GM18526 (cell line): Measurements from ENCODE around the gene FER.

Experiments
- POLR2A ChIP-seq: IDR thresholded peaks from 3 replicates; pipeline ENCODE4 v1.6.1; 2011; ENCODE audit not compliant: insufficient read length; ENCODE audit errors: extremely low read depth

Gene FER

GRCh38 chr5:108769352-108769751, 21.7 kb downstream of the FER start:
- no peak for TF ChIP-seq POLR2A

- TF ChIP-seq POLR2A, result no peak
These were observed 24.9 kb downstream of the FER start for GRCh38 chr5:108772626-108773025.

DNA sequence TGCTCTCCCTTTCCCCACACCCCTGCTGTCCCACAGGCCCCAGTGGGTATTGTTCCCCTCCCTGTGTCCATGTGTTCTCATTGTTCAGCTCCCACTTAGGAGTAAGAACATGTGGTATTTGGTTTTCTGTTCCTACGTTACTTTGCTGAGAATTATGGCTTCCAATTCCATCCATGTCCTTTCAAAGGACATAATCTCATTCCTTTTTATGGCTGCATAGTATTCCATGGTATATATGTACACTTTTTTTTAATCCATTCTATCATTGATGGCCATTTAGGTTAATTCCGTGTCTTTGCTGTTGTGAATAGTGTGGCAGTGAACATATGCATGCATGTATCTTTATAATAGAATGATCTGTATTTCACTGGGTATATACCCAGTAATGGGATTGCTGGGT, 25.6 kb downstream of the FER start:
- no peak for TF ChIP-seq POLR2A

DNA sequence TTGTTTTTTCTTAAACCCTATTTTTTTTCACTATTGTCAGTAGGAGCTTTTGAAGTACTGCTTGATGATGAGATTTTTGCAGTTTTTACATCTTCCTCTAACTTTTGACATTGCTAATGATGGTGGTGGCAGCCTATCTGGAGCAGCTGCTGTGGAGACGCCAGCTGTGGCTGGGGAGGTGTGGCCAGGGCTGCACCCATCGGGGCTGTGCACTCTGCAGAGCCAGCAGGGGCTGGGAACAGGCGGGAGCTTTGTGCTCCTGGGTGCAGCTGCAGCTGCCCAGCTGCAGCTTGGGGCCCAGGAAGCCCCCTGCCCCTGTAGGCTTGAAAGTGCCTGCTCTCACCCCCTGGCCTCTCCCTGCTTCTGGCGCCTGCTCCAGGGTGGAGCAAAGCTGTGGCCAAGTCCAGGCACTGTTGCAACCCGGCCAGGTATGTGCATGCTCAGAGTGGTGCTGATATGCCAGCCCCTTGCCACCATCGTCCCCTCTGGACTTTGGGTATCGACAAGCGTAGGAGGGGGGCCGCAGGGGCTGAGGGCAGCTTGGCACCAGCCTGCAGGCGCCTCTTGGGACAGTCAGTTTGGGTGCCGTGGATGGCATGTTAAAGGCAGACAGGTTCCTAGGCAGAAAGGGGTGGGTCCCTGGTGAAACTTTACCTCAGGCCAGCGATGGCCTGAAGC, 39.2 kb downstream of the FER start:
- TF ChIP-seq POLR2A, result no peak

- TF ChIP-seq POLR2A, result no peak
These were observed 40.4 kb downstream of the FER start for GRCh38 chr5:108788142-108788541.

DNA sequence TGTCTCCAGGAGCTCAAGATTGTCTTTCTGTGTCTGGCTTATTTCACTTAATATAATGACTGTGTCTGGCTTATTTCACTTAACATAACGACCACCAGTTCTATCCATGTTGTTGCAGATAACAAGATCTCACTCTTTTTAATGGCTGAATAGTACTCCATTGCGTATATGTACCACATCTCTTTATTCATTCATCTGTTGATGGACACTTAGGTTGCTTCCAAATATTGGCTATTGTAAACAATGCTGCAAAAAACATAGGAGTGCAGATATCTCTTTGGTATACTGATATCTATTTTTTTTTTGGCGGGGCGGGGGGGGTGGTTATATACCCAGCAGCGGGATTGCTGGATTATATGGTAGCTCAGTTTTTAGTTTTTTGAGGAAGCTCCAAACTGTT, 45.5 kb downstream of the FER start:
- no peak for TF ChIP-seq POLR2A

GRCh38 chr5:108797396-108797795, 49.7 kb downstream of the FER start:
- TF ChIP-seq POLR2A, result no peak

DNA sequence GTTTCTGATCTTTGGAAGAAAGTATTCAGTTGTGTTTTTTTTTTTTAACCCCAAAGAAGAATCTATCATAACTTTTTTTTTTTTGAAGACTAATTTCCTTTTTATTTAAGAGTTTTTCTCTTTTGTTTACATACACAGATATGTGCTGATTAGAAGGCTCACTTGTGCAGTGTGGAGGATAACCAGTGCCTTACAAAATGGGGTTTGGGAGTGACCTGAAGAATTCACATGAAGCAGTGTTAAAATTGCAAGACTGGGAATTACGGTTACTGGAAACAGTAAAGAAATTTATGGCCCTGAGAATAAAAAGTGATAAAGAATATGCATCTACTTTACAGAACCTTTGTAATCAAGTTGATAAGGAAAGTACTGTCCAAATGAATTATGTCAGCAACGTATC, 50.3 kb downstream of the FER start:
- TF ChIP-seq POLR2A, result no peak

DNA sequence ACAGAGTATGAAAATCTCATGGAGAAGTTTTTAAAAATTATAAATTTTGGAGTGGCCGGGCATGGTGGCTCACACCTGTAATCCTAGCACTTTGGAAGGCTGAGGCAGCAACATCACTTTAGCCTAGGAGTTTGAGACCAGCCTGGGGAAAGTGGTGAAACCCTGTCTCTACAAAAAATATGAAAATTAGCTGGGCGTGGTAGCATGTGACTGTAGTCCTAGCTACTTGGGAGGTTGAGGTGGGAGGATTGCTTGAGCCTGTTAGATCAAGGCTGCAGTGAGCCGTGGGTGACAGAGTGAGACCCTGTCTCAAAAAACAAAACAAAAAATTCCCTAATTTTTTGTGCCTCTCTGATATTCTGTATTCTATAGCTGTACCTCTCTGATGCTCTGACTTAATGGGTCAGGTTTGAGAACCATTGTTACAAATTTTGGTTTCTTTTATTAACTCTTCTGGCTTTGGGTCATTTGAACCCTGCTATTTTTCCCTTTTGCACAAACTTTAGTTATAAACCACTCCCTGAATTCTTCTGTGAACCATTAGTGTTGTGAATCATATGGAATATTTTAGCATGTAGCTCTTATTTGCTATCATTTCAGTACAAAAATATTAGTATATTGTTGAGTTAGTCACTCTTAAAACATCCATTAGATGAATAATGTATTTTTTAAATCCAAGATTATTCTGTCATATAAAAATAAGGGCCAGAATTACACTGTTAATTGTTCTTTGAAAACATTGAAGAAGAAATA, 51.0 kb downstream of the FER start:
- no peak for TF ChIP-seq POLR2A

- no peak for TF ChIP-seq POLR2A
These were observed 53.6 kb downstream of the FER start for GRCh38 chr5:108801301-108801700.

DNA sequence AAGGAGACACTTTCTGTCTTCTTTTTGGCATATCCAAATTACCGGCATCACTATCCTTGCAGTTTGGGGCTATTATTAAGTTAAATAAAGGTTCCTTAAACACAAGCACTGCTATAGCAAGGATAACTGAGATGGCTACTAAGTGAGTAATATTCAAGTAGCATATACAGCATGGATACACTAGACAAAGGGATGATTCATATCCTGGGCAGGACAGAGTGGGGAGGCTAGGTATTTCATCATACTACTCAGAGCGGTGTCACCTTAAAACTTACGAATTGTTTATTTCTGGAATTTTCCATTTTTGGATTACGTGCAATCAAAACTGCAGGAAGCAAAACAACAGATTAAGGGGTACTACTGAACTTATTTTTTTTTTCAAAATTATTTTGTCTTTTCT, 54.1 kb downstream of the FER start:
- TF ChIP-seq POLR2A, result no peak

- no peak for TF ChIP-seq POLR2A
These were observed 63.0 kb downstream of the FER start for GRCh38 chr5:108810717-108811116.

- TF ChIP-seq POLR2A, result no peak
These were observed 66.0 kb downstream of the FER start for GRCh38 chr5:108813673-108814072.

DNA sequence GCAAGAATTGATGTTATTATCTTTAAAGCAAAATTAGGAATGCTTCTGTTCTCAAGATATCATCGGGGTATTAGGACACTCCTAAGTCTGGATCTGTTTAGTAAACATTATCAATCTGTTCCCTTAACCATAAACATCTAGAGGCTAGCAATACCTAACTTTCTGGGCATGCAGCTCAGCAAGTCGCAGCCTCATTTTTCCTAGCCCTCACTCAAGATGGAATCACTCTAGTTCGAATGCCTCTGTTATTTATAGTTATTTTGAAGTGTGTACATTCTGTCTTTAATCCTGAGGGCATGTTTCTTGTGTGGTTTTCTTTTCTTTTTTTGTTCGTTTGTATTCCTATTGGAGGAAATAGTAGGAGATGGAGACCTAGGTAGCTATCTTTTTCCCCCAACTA, 66.9 kb downstream of the FER start:
- TF ChIP-seq POLR2A, result no peak

GRCh38 chr5:108818613-108819272, 71.0 kb downstream of the FER start:
- no peak for TF ChIP-seq POLR2A

DNA sequence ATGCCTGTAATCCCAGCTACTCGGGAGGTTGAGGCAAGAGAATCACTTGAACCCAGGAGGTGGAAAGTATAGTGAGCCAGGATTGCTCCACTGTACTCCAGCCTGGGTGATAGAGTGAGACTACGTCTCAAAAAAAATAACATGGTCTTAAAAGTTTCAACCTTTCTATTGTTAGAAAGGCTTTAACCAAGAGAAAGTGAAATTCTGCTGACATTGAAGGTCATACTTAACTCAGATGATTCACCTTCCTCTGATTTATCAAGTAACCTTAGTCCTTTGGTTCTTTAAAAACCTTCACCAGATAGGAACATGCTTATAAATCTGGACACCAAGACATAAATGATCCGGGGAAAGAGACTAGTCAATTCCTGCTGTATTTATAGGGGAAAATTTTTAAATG, 73.3 kb downstream of the FER start:
- TF ChIP-seq POLR2A, result no peak
